D721Med (cell line): Measurements from ENCODE around the gene RGS6.

Experiments
- DNase-seq: peaks from one replicate; pipeline ENCODE4 v3.0.0; 2011; ENCODE audit warnings: low spot score; ENCODE audit not compliant: insufficient read length
- FAIRE-seq: peaks from 2 replicates; lab custom pipeline; 2011; peaks lifted over from hg19 to GRCh38; lab: Jason Lieb, UNC
- TF ChIP-seq, protein P1 (sequence below): IDR thresholded peaks from 2 replicates; pipeline ENCODE4 v1.5.1; 2012; ENCODE audit warnings: mild to moderate bottlenecking, control low read depth; ENCODE audit not compliant: insufficient read depth; ENCODE audit errors: missing control alignments

The RGS6 gene

GRCh38 chr14:72155379-72155993, 223.3 kb downstream of the RGS6 start:
- DNase-seq (no peak), FAIRE-seq (no peak)
- TF ChIP-seq, protein P1, sequence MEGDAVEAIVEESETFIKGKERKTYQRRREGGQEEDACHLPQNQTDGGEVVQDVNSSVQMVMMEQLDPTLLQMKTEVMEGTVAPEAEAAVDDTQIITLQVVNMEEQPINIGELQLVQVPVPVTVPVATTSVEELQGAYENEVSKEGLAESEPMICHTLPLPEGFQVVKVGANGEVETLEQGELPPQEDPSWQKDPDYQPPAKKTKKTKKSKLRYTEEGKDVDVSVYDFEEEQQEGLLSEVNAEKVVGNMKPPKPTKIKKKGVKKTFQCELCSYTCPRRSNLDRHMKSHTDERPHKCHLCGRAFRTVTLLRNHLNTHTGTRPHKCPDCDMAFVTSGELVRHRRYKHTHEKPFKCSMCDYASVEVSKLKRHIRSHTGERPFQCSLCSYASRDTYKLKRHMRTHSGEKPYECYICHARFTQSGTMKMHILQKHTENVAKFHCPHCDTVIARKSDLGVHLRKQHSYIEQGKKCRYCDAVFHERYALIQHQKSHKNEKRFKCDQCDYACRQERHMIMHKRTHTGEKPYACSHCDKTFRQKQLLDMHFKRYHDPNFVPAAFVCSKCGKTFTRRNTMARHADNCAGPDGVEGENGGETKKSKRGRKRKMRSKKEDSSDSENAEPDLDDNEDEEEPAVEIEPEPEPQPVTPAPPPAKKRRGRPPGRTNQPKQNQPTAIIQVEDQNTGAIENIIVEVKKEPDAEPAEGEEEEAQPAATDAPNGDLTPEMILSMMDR, result no peak

- TF ChIP-seq, protein P1, result no peak
- FAIRE-seq, result no peak
- no peak for DNase-seq
Measured at GRCh38 chr14:72164420-72165228, 232.4 kb downstream of the RGS6 start.

DNA sequence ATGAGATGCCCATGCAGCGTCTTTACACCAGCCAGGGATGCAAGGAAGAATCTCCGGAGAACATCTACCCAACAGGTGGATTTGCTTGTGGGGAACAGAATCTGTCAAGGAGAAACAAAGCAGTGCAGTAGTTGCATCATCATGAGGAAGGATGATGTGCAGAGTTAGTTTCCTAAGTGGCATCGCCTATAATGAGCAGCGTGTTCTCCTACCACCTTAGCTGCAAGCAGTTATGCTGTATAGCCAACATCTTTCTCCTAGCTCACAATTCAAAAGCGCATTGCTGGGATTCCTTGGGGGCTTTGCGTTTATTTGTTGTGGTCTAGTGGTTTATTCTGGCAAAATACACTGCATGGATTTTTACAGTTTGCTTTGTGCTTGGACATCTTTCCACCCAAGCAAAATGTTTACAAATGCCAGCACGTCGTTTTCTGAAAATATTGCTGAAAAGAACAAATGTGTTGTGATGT, 233.0 kb downstream of the RGS6 start:
- no peak for FAIRE-seq
- DNase-seq, result no peak
- TF ChIP-seq, protein P1, result no peak

DNA sequence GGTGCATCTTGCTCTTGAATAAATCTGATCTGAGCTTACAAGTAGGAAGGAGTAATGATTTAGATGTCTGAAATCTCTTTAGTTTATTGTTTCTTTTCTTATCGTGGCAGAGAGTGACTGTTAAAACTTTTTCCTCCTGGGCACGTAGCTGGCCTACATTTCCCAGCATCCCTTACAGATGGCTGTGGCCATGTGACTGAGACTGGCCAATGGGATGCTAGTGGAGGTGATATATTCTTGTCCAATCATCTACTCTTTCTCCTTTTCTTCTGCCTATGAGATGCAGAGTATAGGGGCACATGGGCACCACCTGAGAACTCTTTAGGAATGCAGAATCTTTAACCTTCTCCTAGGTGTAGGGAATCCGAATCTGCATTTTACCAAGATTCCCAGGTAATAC, 237.3 kb downstream of the RGS6 start:
- TF ChIP-seq, protein P1, result no peak
- DNase-seq, result no peak
- FAIRE-seq, result no peak

GRCh38 chr14:72172049-72172448, 239.8 kb downstream of the RGS6 start:
- FAIRE-seq, result no peak
- DNase-seq, result no peak
- TF ChIP-seq, protein P1, result no peak

DNA sequence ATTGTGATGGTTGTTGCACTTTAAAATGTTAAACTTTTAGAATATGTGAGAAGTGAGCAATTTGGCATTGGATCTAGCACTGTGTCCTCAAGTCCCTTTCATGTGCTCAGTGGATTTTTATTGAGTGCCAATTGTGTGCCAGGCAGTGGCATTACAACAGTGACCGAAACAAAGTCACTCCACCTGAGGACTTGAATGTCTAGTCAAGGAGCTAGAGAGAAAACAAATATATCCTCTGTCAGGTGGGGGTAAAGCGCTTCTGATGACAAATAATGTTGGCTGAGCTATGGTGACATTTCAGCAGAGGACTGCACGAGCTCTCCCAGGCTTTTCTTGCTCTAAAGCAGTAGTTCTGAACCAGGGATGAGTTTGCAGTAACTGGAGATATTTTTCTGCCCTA, 240.4 kb downstream of the RGS6 start:
- TF ChIP-seq, protein P1, result no peak
- DNase-seq, result no peak
- FAIRE-seq, result no peak
